GM12878 (cell line): ENCODE data around the gene DIS3L2. TPM values are rescaled to one million over a fixed set of nuclear protein-coding genes. Genes with fewer than 3 reads are reported as not detected.
A peak's percentile ranks its signal among the peaks of the same experiment; 100 is the strongest.

Source experiments
- BCL11A ChIP-seq: IDR thresholded peaks from 2 replicates; pipeline ENCODE4 v1.6.1; 2011; ENCODE audit warnings: low read depth, low read length
- BHLHE40 ChIP-seq, 2 experiments: fragments of 450-650 bp in 1 of 2; IDR thresholded peaks; 2 replicates each; pipeline ENCODE4 v1.6.1; 2011 to 2017; ENCODE audit warnings: low read depth in 2 of 2, borderline replicate concordance in 1 of 2, improper control_type of control experiment in 1 of 2, low read length in 1 of 2, mild to moderate bottlenecking in 1 of 2
- BMI1 ChIP-seq: fragments of 450-650 bp; IDR thresholded peaks from 2 replicates; pipeline ENCODE4 v1.6.1; 2016; ENCODE audit warnings: mild to moderate bottlenecking, moderate library complexity, borderline replicate concordance
- CHD2 ChIP-seq: IDR thresholded peaks from 2 replicates; pipeline ENCODE4 v1.6.1; 2011; ENCODE audit warnings: low read depth, low read length, improper control_type of control experiment, borderline replicate concordance
- CREM ChIP-seq: IDR thresholded peaks from 2 replicates; pipeline ENCODE4 v1.6.1; 2014; ENCODE audit warnings: antibody characterized with exemption, low read depth
- EED ChIP-seq: sonication (generic); IDR thresholded peaks from 2 replicates; pipeline ENCODE4 v1.6.1; 2016; ENCODE audit warnings: antibody characterized with exemption, low read depth
- HDGF ChIP-seq: fragments of 450-650 bp; IDR thresholded peaks from 2 replicates; pipeline ENCODE4 v1.6.1; 2016; ENCODE audit warnings: antibody characterized with exemption
- MEF2B ChIP-seq: fragments of 450-650 bp; IDR thresholded peaks from 2 replicates; pipeline ENCODE4 v1.6.1; 2018; ENCODE audit warnings: mild to moderate bottlenecking, moderate library complexity; ENCODE audit not compliant: partially characterized antibody, poor library complexity, severe bottlenecking
- NBN ChIP-seq: fragments of 450-650 bp; IDR thresholded peaks from 2 replicates; pipeline ENCODE4 v1.6.1; 2016
- PAX8 ChIP-seq: fragments of 450-650 bp; IDR thresholded peaks from 2 replicates; pipeline ENCODE4 v1.6.1; 2017; ENCODE audit warnings: mild to moderate bottlenecking, moderate library complexity
- POLR2A ChIP-seq: IDR thresholded peaks from 2 replicates; pipeline ENCODE4 v1.6.1; 2011; ENCODE audit warnings: low read depth, mild to moderate bottlenecking, low read length
- PRDM15 ChIP-seq: fragments of 450-650 bp; formaldehyde crosslinking; IDR thresholded peaks from 2 replicates; pipeline ENCODE4 v1.4.0; 2020; ENCODE audit warnings: mild to moderate bottlenecking, moderate library complexity
- RB1 ChIP-seq: fragments of 450-650 bp; formaldehyde crosslinking; IDR thresholded peaks from 2 replicates; pipeline ENCODE4 v1.6.1; 2017; ENCODE audit warnings: mild to moderate bottlenecking, borderline replicate concordance
- RBBP5 ChIP-seq: fragments of 200-600 bp; sonication (generic); conservative IDR thresholded peaks from 2 replicates; pipeline ENCODE4 v1.6.1; 2016
- SPI1 ChIP-seq: IDR thresholded peaks from 2 replicates; pipeline ENCODE4 v1.6.1; 2011; ENCODE audit warnings: low read depth, mild to moderate bottlenecking, low read length, moderate library complexity, borderline replicate concordance; ENCODE audit not compliant: insufficient read depth
- SUZ12 ChIP-seq: fragments of 200-600 bp; sonication (generic); IDR thresholded peaks from one replicate; pipeline ENCODE4 v1.6.1; 2018; ENCODE audit warnings: antibody characterized with exemption, mild to moderate bottlenecking; ENCODE audit not compliant: unreplicated experiment
- polyA plus RNA-seq, 11 experiments: library from polyadenylated mRNA; depleted of rRNA in 4 of 11; unstranded in 6 of 11; stranded (reverse) in 5 of 11; fragments of >200 nt; fragmentation: Nextera tagmentation in 4 of 11; fragmentation: Illumina TruSeq in 1 of 11; extraction: Ambion mirVana in 4 of 11; extraction: Trizol in 1 of 11; gene quantifications; 1 replicate in 1 of 11; 2 replicates in 10 of 11; pipeline versions ENCODE4 v1.2.1 to v1.2.3, GENCODE V29; 2011 to 2016; ENCODE audit warnings: inconsistent platforms in 2 of 11, missing spikeins in 2 of 11, low read depth in 1 of 11
- total RNA-seq, 4 experiments: library from RNA; depleted of rRNA in 3 of 4; stranded (reverse); fragments of >200 nt in 3 of 4; fragmentation: Illumina TruSeq in 1 of 4; extraction: Trizol in 1 of 4; gene quantifications; 2 replicates each; pipeline versions ENCODE4 v1.2.1 to v1.2.3, GENCODE V29; 2013 to 2021
- TF ChIP-seq, protein P1 (sequence below): fragments of 450-650 bp; formaldehyde crosslinking; IDR thresholded peaks from 2 replicates; pipeline ENCODE4 v1.5.0; 2022; ENCODE audit warnings: mild to moderate bottlenecking, missing genetic modification characterization
- TF ChIP-seq, protein P2 (sequence below): fragments of 450-650 bp; IDR thresholded peaks from 2 replicates; pipeline ENCODE4 v1.6.1; 2017; ENCODE audit warnings: mild to moderate bottlenecking, moderate library complexity
- TF ChIP-seq, protein P3 (sequence below): IDR thresholded peaks from 2 replicates; pipeline ENCODE4 v1.6.1; 2012; ENCODE audit warnings: low read depth, low read length, improper control_type of control experiment

Gene DIS3L2
- total and polyA plus RNA-seq, 10 of the 15 experiments (the other 5 are each of a cell fraction or from before 2014, with no cell fraction given) = 3.5 to 27.1 (median 16.0) TPM

DNA sequence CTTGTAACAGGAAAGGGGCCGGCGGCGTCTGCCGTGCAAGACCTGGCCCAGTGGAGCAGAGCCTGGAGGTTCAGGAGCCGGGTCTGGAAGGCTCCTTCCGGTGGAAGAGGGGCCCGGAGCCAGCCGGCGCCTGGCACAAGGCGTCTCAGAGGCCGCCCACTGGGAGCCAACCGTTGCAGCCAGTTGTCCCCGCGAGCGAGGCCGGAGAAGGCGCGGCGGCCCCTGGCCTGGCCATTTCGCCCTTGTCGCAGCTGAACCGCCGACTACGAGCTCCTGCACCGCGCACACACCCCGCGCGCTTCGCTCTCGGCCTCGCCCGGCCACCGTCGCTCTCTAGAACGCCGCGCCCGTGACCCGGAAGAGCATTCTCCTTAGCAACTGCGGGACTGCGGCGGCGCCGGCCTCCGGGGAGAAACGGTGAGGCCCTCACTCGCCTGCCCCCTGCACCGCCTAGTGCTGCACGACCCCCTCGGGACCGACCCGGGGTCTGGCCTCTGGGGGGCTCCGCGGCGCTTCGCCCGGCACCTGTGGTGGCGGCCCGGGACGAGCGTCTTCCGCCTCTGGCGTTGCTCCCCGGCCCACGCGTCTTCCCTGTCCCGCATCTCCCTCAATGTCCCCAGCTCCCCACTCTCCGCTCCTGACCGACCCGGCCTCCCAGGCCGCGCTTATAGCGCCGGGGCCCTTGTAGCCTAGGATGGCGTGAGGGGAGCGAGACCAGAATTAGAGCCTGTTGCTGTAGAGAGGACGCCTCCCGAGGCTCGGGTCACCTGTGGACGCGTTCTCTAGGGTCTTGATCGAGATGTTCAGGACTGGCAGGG lies at the start of gene DIS3L2 (continued):
- TF ChIP-seq, protein P1, sequence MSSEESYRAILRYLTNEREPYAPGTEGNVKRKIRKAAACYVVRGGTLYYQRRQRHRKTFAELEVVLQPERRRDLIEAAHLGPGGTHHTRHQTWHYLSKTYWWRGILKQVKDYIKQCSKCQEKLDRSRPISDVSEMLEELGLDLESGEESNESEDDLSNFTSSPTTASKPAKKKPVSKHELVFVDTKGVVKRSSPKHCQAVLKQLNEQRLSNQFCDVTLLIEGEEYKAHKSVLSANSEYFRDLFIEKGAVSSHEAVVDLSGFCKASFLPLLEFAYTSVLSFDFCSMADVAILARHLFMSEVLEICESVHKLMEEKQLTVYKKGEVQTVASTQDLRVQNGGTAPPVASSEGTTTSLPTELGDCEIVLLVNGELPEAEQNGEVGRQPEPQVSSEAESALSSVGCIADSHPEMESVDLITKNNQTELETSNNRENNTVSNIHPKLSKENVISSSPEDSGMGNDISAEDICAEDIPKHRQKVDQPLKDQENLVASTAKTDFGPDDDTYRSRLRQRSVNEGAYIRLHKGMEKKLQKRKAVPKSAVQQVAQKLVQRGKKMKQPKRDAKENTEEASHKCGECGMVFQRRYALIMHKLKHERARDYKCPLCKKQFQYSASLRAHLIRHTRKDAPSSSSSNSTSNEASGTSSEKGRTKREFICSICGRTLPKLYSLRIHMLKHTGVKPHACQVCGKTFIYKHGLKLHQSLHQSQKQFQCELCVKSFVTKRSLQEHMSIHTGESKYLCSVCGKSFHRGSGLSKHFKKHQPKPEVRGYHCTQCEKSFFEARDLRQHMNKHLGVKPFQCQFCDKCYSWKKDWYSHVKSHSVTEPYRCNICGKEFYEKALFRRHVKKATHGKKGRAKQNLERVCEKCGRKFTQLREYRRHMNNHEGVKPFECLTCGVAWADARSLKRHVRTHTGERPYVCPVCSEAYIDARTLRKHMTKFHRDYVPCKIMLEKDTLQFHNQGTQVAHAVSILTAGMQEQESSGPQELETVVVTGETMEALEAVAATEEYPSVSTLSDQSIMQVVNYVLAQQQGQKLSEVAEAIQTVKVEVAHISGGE = peak; percentile 79
- no peak for TF ChIP-seq SPI1
- 0 out of 2 replicates have a peak, but pooled peaks have one; percentile 36 for TF ChIP-seq BMI1
- TF ChIP-seq HDGF = no peak
- TF ChIP-seq RB1 = peak; percentile 79; the same call in 1 of the 2 replicates
- no peak for TF ChIP-seq SUZ12
- no peak; the same call in none of the 2 replicates for TF ChIP-seq EED
- TF ChIP-seq PAX8 = no peak
- TF ChIP-seq CREM = peak; percentile 70
- TF ChIP-seq, protein P2, sequence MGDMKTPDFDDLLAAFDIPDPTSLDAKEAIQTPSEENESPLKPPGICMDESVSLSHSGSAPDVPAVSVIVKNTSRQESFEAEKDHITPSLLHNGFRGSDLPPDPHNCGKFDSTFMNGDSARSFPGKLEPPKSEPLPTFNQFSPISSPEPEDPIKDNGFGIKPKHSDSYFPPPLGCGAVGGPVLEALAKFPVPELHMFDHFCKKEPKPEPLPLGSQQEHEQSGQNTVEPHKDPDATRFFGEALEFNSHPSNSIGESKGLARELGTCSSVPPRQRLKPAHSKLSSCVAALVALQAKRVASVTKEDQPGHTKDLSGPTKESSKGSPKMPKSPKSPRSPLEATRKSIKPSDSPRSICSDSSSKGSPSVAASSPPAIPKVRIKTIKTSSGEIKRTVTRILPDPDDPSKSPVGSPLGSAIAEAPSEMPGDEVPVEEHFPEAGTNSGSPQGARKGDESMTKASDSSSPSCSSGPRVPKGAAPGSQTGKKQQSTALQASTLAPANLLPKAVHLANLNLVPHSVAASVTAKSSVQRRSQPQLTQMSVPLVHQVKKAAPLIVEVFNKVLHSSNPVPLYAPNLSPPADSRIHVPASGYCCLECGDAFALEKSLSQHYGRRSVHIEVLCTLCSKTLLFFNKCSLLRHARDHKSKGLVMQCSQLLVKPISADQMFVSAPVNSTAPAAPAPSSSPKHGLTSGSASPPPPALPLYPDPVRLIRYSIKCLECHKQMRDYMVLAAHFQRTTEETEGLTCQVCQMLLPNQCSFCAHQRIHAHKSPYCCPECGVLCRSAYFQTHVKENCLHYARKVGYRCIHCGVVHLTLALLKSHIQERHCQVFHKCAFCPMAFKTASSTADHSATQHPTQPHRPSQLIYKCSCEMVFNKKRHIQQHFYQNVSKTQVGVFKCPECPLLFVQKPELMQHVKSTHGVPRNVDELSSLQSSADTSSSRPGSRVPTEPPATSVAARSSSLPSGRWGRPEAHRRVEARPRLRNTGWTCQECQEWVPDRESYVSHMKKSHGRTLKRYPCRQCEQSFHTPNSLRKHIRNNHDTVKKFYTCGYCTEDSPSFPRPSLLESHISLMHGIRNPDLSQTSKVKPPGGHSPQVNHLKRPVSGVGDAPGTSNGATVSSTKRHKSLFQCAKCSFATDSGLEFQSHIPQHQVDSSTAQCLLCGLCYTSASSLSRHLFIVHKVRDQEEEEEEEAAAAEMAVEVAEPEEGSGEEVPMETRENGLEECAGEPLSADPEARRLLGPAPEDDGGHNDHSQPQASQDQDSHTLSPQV = no peak
- TF ChIP-seq NBN = peak; percentile 54; the same call in 1 of the 2 replicates
- TF ChIP-seq BHLHE40 (IDR thresholded peaks at IDR 0.05; ENCODE audit: borderline replicate concordance in 1 of 2, low read depth in 2 of 2, low read length in 1 of 2) = peak; percentile 66 to 89
- TF ChIP-seq PRDM15 (CRISPR knock-in tag) = no peak
- TF ChIP-seq BCL11A = no peak
- peak; percentile 37 for TF ChIP-seq MEF2B
- TF ChIP-seq CHD2 = peak; percentile 63
- TF ChIP-seq, protein P3, sequence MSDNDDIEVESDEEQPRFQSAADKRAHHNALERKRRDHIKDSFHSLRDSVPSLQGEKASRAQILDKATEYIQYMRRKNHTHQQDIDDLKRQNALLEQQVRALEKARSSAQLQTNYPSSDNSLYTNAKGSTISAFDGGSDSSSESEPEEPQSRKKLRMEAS = 0 out of 2 replicates have a peak, but pooled peaks have one; percentile 18
- TF ChIP-seq RBBP5 = no peak
- peak; percentile 88 for TF ChIP-seq POLR2A
